MV-4-11 (cell line): ENCODE measurements around the gene MCRIP2.
A peak's percentile ranks its signal among the peaks of the same experiment; 100 is the strongest.

Source experiments
- DNase-seq: peaks from one replicate; lab custom pipeline; 2025; lab: John Stamatoyannopoulos, UW

MCRIP2 gene

GRCh38 chr16:631808-632358, 9.7 kb upstream of the MCRIP2 start:
- DNase-seq: no peak

- no peak for DNase-seq
Observed at GRCh38 chr16:632486-633335, 8.9 kb upstream of the MCRIP2 start.

- DNase-seq: no peak
Observed at GRCh38 chr16:633336-634050, 8.1 kb upstream of the MCRIP2 start.

GRCh38 chr16:634051-634670, 7.5 kb upstream of the MCRIP2 start:
- DNase-seq: no peak

GRCh38 chr16:634996-635395, 6.6 kb upstream of the MCRIP2 start:
- DNase-seq: no peak

GRCh38 chr16:635573-636205, 5.9 kb upstream of the MCRIP2 start:
- no peak for DNase-seq

- peak; percentile 93 for DNase-seq
Observed at GRCh38 chr16:636206-637080, 5.2 kb upstream of the MCRIP2 start, which contains the start of gene METTL26. Gene METTL26, minus strand, starts transcription at chr16:636305. Its CDS starts 15 bp downstream, at chr16:636290.

- DNase-seq: peak; percentile 46
Observed at GRCh38 chr16:637081-638018, 4.3 kb upstream of the MCRIP2 start.

- DNase-seq: no peak
Observed at GRCh38 chr16:638034-638543, 3.5 kb upstream of the MCRIP2 start.

- no peak for DNase-seq
Observed at GRCh38 chr16:638836-639235, 2.8 kb upstream of the MCRIP2 start.

- DNase-seq: no peak
Observed at GRCh38 chr16:640614-641013, 1.0 kb upstream of the MCRIP2 start.

- peak; percentile 76 for DNase-seq
Observed at GRCh38 chr16:642189-643049, 791 bp downstream of the MCRIP2 start.

- DNase-seq: no peak
Observed at GRCh38 chr16:643050-643368, 1.4 kb downstream of the MCRIP2 start.

- no peak for DNase-seq
Observed at GRCh38 chr16:644556-644955, 2.9 kb downstream of the MCRIP2 start.

- no peak for DNase-seq
Observed at GRCh38 chr16:645852-646678, 4.4 kb downstream of the MCRIP2 start.

- no peak for DNase-seq
Observed at GRCh38 chr16:646679-647172, 5.1 kb downstream of the MCRIP2 start.

GRCh38 chr16:647173-647902, 5.7 kb downstream of the MCRIP2 start:
- no peak for DNase-seq
